SK-N-MC (cell line): ENCODE results near the gene LMO3.

ENCODE experiments used
- EZH2 ChIP-seq: fragments of 200-600 bp; sonication (generic); IDR thresholded peaks from one replicate; pipeline ENCODE4 v1.6.1; 2017; ENCODE audit warnings: antibody characterized with exemption
- POLR2AphosphoS5 ChIP-seq: IDR thresholded peaks from 2 replicates; pipeline ENCODE4 v1.6.1; 2012; ENCODE audit warnings: mild to moderate bottlenecking, low read depth, low read length, borderline replicate concordance

DNA sequence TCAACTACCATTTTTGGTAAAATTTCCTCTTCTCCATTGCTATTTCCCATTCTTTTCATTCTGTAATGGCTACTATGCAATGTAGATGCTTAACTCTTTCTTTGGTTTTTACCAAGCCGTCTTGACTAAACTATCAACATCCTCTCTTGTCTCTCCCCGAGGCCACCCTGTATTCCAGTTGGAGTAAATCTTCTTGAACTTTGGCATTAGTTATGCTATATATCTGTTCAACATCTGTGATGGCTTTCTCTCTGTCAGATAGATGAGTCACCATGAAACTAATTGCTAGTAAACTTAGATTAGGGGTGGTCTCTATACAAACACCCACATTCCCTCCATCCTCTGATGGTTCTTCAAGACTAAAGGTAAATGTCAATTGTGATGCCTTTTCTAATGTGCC lies 63.4 kb downstream of the LMO3 start:
- TF ChIP-seq POLR2AphosphoS5 (no peak), EZH2 (no peak)
